GM12878 (cell line): ENCODE results near the gene PRPF6. TPM values are rescaled to one million over a fixed set of nuclear protein-coding genes. Genes with fewer than 3 reads are reported as not detected.

Source experiments
- BACH1 ChIP-seq: fragments of 450-650 bp; IDR thresholded peaks from 2 replicates; pipeline ENCODE4 v1.6.1; 2017; ENCODE audit warnings: mild to moderate bottlenecking, borderline replicate concordance
- BCL11A ChIP-seq: IDR thresholded peaks from 2 replicates; pipeline ENCODE4 v1.6.1; 2011; ENCODE audit warnings: low read depth, low read length
- EP300 ChIP-seq, 2 experiments: fragments of 150-350 bp in 1 of 2; IDR thresholded peaks; 2 replicates each; pipeline ENCODE4 v1.6.1; 2011 to 2012; ENCODE audit warnings: low read depth in 2 of 2, low read length in 2 of 2, borderline replicate concordance in 1 of 2, improper control_type of control experiment in 1 of 2, inconsistent platforms in 1 of 2; ENCODE audit not compliant: control insufficient read depth in 1 of 2
- NFIC ChIP-seq: IDR thresholded peaks from 2 replicates; pipeline ENCODE4 v1.6.1; 2012; ENCODE audit warnings: low read depth, mild to moderate bottlenecking, inconsistent platforms, low read length, moderate library complexity
- SPI1 ChIP-seq: IDR thresholded peaks from 2 replicates; pipeline ENCODE4 v1.6.1; 2011; ENCODE audit warnings: low read depth, mild to moderate bottlenecking, low read length, moderate library complexity, borderline replicate concordance; ENCODE audit not compliant: insufficient read depth
- SREBF1 ChIP-seq: IDR thresholded peaks from 2 replicates; pipeline ENCODE4 v1.6.1; 2012; ENCODE audit warnings: mild to moderate bottlenecking, low read length
- SUPT20H ChIP-seq: IDR thresholded peaks from 2 replicates; pipeline ENCODE4 v1.6.1; 2011; ENCODE audit warnings: low read depth, mild to moderate bottlenecking, low read length, moderate library complexity, borderline replicate concordance; ENCODE audit not compliant: control insufficient read depth
- TBL1XR1 ChIP-seq: IDR thresholded peaks from 2 replicates; pipeline ENCODE4 v1.6.1; 2012; ENCODE audit warnings: low read depth, low read length, improper control_type of control experiment
- TCF7 ChIP-seq: IDR thresholded peaks from 2 replicates; pipeline ENCODE4 v1.6.1; 2014; ENCODE audit warnings: antibody characterized with exemption, borderline replicate concordance
- polyA plus RNA-seq, 11 experiments: library from polyadenylated mRNA; depleted of rRNA in 4 of 11; unstranded in 6 of 11; stranded (reverse) in 5 of 11; fragments of >200 nt; fragmentation: Nextera tagmentation in 4 of 11; fragmentation: Illumina TruSeq in 1 of 11; extraction: Ambion mirVana in 4 of 11; extraction: Trizol in 1 of 11; gene quantifications; 1 replicate in 1 of 11; 2 replicates in 10 of 11; pipeline versions ENCODE4 v1.2.1 to v1.2.3, GENCODE V29; 2011 to 2016; ENCODE audit warnings: inconsistent platforms in 2 of 11, missing spikeins in 2 of 11, low read depth in 1 of 11
- total RNA-seq, 4 experiments: library from RNA; depleted of rRNA in 3 of 4; stranded (reverse); fragments of >200 nt in 3 of 4; fragmentation: Illumina TruSeq in 1 of 4; extraction: Trizol in 1 of 4; gene quantifications; 2 replicates each; pipeline versions ENCODE4 v1.2.1 to v1.2.3, GENCODE V29; 2013 to 2021
- TF ChIP-seq, protein P1 (sequence below): fragments of 450-650 bp; formaldehyde crosslinking; IDR thresholded peaks from 2 replicates; pipeline ENCODE4 v1.4.0; 2022; ENCODE audit warnings: mild to moderate bottlenecking, moderate library complexity
- TF ChIP-seq, protein P2 (sequence below): fragments of 450-650 bp; formaldehyde crosslinking; IDR thresholded peaks from 2 replicates; pipeline ENCODE4 v1.5.0; 2022; ENCODE audit warnings: mild to moderate bottlenecking, missing genetic modification characterization
- TF ChIP-seq, protein P3 (sequence below): fragments of 450-650 bp; IDR thresholded peaks from 2 replicates; pipeline ENCODE4 v1.6.1; 2014; ENCODE audit warnings: mild to moderate bottlenecking
- TF ChIP-seq, protein P4 (sequence below): fragments of 450-650 bp; IDR thresholded peaks from 2 replicates; pipeline ENCODE4 v1.6.1; 2017; ENCODE audit warnings: low read depth, mild to moderate bottlenecking, moderate library complexity

The PRPF6 gene
- total and polyA plus RNA-seq, 10 of the 15 experiments (the other 5 are each of a cell fraction or from before 2014, with no cell fraction given): 5.0 to 102 (median 71.3) TPM

DNA sequence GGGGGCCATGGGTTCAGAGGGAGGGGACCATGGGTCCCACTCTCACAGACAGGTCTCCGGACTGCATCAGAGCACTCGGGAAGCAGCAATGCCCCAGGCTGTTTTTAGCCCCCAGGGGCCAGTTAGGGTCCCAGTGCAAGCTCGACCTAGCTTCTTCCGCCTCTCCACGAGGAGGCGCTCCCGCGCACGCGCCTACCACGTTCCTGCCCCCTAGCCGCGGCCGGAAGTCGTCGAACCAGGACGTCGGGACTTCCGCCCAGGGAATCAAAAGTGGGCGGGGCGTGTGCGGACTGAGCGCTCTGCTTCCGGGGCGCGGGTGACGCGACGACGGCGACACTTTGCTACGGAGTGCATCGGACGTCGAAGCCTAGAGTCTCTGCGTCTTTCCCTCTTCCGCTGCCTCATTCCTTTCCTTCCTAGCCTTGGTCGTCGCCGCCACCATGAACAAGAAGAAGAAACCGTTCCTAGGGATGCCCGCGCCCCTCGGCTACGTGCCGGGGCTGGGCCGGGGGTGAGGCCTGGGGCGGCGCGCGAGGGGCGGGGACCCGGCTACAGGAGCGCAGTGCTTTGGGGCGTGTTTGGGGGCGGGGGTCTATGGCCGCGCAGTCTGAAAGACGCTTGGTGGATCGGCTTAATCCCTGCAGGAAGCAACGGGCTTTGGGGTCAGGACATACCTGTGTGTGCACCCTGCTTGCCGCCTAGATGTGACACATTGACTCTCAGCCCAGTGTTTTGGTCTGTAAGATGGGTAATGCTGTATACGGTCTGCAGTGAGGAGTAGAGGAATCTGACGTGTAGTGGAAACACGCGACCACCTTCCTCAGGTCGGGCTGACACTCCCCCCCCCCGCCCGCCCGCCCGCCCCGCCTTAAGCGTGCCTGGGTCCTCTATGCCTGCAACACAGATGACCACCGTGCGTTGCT is at the start of gene PRPF6 (continued):
- TF ChIP-seq TCF7 (no peak), BCL11A (no peak), SPI1 (peak; percentile 60; the same call in 1 of the 2 replicates), SUPT20H (no peak), SREBF1 (peak; percentile 67; the same call in 1 of the 2 replicates), NFIC (no peak), EP300 (IDR thresholded peaks at IDR 0.05; ENCODE audit: borderline replicate concordance in 1 of 2, control insufficient read depth in 1 of 2, low read depth in 2 of 2, low read length in 2 of 2) (no peak), TBL1XR1 (peak; percentile 85), BACH1 (no peak)
- TF ChIP-seq, protein P1, sequence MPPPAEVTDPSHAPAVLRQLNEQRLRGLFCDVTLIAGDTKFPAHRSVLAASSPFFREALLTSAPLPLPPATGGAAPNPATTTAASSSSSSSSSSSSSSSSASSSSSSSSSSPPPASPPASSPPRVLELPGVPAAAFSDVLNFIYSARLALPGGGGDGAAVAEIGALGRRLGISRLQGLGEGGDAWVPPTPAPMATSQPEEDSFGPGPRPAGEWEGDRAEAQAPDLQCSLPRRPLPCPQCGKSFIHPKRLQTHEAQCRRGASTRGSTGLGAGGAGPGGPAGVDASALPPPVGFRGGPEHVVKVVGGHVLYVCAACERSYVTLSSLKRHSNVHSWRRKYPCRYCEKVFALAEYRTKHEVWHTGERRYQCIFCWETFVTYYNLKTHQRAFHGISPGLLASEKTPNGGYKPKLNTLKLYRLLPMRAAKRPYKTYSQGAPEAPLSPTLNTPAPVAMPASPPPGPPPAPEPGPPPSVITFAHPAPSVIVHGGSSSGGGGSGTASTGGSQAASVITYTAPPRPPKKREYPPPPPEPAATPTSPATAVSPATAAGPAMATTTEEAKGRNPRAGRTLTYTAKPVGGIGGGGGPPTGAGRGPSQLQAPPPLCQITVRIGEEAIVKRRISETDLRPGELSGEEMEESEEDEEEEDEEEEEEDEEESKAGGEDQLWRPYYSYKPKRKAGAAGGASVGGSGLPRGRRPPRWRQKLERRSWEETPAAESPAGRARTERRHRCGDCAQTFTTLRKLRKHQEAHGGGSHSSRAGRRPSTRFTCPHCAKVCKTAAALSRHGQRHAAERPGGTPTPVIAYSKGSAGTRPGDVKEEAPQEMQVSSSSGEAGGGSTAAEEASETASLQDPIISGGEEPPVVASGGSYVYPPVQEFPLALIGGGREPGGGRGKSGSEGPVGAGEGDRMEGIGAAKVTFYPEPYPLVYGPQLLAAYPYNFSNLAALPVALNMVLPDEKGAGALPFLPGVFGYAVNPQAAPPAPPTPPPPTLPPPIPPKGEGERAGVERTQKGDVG: no peak
- TF ChIP-seq, protein P2, sequence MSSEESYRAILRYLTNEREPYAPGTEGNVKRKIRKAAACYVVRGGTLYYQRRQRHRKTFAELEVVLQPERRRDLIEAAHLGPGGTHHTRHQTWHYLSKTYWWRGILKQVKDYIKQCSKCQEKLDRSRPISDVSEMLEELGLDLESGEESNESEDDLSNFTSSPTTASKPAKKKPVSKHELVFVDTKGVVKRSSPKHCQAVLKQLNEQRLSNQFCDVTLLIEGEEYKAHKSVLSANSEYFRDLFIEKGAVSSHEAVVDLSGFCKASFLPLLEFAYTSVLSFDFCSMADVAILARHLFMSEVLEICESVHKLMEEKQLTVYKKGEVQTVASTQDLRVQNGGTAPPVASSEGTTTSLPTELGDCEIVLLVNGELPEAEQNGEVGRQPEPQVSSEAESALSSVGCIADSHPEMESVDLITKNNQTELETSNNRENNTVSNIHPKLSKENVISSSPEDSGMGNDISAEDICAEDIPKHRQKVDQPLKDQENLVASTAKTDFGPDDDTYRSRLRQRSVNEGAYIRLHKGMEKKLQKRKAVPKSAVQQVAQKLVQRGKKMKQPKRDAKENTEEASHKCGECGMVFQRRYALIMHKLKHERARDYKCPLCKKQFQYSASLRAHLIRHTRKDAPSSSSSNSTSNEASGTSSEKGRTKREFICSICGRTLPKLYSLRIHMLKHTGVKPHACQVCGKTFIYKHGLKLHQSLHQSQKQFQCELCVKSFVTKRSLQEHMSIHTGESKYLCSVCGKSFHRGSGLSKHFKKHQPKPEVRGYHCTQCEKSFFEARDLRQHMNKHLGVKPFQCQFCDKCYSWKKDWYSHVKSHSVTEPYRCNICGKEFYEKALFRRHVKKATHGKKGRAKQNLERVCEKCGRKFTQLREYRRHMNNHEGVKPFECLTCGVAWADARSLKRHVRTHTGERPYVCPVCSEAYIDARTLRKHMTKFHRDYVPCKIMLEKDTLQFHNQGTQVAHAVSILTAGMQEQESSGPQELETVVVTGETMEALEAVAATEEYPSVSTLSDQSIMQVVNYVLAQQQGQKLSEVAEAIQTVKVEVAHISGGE (CRISPR knock-in tag): peak; percentile 29; the same call in 1 of the 2 replicates
- TF ChIP-seq, protein P3, sequence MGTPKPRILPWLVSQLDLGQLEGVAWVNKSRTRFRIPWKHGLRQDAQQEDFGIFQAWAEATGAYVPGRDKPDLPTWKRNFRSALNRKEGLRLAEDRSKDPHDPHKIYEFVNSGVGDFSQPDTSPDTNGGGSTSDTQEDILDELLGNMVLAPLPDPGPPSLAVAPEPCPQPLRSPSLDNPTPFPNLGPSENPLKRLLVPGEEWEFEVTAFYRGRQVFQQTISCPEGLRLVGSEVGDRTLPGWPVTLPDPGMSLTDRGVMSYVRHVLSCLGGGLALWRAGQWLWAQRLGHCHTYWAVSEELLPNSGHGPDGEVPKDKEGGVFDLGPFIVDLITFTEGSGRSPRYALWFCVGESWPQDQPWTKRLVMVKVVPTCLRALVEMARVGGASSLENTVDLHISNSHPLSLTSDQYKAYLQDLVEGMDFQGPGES: no peak; the same call in 1 of the 2 replicates
- TF ChIP-seq, protein P4, sequence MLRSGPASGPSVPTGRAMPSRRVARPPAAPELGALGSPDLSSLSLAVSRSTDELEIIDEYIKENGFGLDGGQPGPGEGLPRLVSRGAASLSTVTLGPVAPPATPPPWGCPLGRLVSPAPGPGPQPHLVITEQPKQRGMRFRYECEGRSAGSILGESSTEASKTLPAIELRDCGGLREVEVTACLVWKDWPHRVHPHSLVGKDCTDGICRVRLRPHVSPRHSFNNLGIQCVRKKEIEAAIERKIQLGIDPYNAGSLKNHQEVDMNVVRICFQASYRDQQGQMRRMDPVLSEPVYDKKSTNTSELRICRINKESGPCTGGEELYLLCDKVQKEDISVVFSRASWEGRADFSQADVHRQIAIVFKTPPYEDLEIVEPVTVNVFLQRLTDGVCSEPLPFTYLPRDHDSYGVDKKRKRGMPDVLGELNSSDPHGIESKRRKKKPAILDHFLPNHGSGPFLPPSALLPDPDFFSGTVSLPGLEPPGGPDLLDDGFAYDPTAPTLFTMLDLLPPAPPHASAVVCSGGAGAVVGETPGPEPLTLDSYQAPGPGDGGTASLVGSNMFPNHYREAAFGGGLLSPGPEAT: peak; percentile 92
